Stimulated activated CD4-positive, alpha-beta T cell treated with anti-CD3 and anti-CD28 coated beads, Interleukin-15, amount 100 ng/mL, for 1 hour (primary cell): ENCODE results near the gene ZCCHC14.

Experiments used
- DNase-seq, 2 donors: peaks; one replicate each; pipeline ENCODE4 v3.0.0-alpha.2; 2020; ENCODE audit warnings: low read depth in 1 of 2, low spot score in 1 of 2

Gene ZCCHC14

GRCh38 chr16:87492721-87493607 is at the start of gene ZCCHC14:
ZCCHC14 (minus strand) TSS chr16:87493024; CDS start chr16:87492238, 786 bp downstream.
- DNase-seq, result peak; percentile 98 to 99

GRCh38 chr16:87541872-87542234 is 49.0 kb upstream of the ZCCHC14 start:
- no peak for DNase-seq

- no peak for DNase-seq
Measured at GRCh38 chr16:87541147-87541871, 48.5 kb upstream of the ZCCHC14 start.

GRCh38 chr16:87540897-87541146 is 48.0 kb upstream of the ZCCHC14 start:
- no peak for DNase-seq

- no peak for DNase-seq
Measured at GRCh38 chr16:87540072-87540896, 47.5 kb upstream of the ZCCHC14 start.

GRCh38 chr16:87539113-87539512 is 46.3 kb upstream of the ZCCHC14 start:
- no peak for DNase-seq

GRCh38 chr16:87538594-87538993 is 45.8 kb upstream of the ZCCHC14 start:
- no peak for DNase-seq

- no peak for DNase-seq
Measured at GRCh38 chr16:87538160-87538559, 45.3 kb upstream of the ZCCHC14 start.

GRCh38 chr16:87536795-87537142 is 43.9 kb upstream of the ZCCHC14 start:
- DNase-seq, result no peak

GRCh38 chr16:87535855-87536794 is 43.3 kb upstream of the ZCCHC14 start:
- no peak for DNase-seq

- DNase-seq, result no peak
Measured at GRCh38 chr16:87535457-87535854, 42.6 kb upstream of the ZCCHC14 start.

GRCh38 chr16:87534751-87535150 is 41.9 kb upstream of the ZCCHC14 start:
- no peak for DNase-seq

GRCh38 chr16:87534030-87534653 is 41.3 kb upstream of the ZCCHC14 start:
- DNase-seq, result no peak

GRCh38 chr16:87533061-87533460 is 40.2 kb upstream of the ZCCHC14 start:
- DNase-seq, result no peak

GRCh38 chr16:87531418-87531817 is 38.6 kb upstream of the ZCCHC14 start:
- DNase-seq, result no peak

GRCh38 chr16:87528690-87529579 is 36.1 kb upstream of the ZCCHC14 start:
- DNase-seq, result no peak

- DNase-seq, result no peak
Measured at GRCh38 chr16:87527055-87527724, 34.4 kb upstream of the ZCCHC14 start.

GRCh38 chr16:87526238-87526947 is 33.6 kb upstream of the ZCCHC14 start:
- DNase-seq, result no peak
